Right renal cortex interstitium (tissue), 3 donors: ENCODE results near the gene AP2S1. TPM values are rescaled to one million over a fixed set of nuclear protein-coding genes. Genes with fewer than 3 reads are reported as not detected.
"Not testable (repeated sequence)": the region's sequence is repeated elsewhere in the genome, so short reads cannot be mapped to it uniquely, and the experiment has no call there.

Experiments used
- DNase-seq, 3 donors: peaks; one replicate each; pipeline ENCODE4 v3.0.0-alpha.2; 2013; ENCODE audit warnings: low read depth in 3 of 3, low spot score in 2 of 3
- polyA plus RNA-seq, 3 donors: library from polyadenylated mRNA; unstranded; fragments of 120-200 nt; gene quantifications; one replicate each; pipeline ENCODE4 v1.2.1, GENCODE V29; 2013; ENCODE audit not compliant: insufficient read length in 3 of 3

Gene AP2S1
- polyA plus RNA-seq, 3 donors, result 89.1 to 101 (median 94.3) TPM

DNA sequence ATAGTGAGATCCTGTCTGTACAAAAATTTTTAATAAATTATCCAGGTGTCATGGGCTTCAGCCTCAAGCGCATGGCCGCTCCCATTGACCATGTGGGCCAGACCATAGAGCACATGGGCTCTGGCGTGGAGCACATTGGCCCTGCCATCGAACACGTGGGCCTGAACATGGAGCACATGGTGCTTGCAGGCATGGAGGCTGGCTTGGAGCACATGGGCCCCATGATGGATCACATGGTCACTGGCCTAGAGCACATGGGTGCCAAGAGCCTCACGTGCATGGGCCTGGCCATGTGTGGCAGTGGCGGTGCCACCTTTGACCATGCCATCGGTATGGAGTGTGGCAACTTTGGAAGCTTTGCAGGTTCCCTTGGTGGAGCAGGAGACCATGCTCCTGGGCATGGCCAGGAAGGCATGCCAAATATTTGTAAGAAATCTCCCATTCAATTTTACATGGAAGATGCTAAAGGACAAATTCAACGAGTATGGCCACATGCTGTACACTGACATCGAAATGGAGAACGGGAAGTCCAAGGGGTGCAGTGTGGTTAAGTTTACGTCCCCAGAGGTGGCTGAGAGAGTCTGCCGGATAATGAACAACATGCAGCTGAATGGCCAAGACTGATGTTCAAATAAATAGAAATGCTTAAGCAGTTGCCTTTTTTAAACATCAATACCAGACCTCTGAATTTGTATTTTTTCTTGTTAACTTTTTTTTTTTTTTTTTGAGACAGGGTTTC, 40.9 kb downstream of the AP2S1 start:
- DNase-seq, result no peak

DNA sequence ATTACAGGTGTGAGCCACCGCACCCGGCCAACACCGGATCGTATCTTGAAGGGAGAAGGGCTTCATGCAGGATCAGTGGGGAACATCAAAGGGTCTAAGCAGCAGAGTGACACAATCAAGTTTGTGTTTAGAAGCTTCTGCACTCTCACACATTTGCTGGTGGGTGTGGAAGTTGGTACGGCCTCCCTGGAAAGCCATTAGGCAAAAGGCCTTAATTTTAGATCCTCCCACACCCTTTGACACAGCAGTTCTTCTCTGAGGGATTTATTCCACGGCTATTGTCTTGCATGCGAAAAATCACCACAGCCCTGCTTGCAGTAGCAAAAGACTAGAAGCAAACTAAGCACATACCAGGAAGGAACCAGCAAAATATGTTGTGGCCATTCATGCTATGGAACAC, 44.0 kb downstream of the AP2S1 start:
- DNase-seq, result no peak

DNA sequence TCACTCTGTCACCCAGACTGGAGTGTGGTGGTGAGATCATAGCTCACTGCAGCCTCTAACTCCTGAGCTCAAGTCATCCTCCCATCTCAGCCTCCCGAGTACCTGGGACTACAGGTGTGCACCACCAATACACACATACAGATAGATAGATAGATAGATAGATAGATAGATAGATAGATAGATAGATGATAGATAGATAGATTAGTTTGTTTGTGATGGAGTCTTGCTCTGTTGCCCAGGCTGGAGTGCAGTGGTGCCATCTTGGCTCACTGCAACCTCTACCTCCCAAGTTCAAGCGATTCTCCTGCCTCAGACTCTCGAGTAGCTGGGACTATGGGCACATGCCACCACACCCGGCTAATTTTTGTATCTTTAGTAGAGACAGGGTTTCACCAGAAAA, 46.2 kb downstream of the AP2S1 start:
- not testable (repeated sequence) for DNase-seq

DNA sequence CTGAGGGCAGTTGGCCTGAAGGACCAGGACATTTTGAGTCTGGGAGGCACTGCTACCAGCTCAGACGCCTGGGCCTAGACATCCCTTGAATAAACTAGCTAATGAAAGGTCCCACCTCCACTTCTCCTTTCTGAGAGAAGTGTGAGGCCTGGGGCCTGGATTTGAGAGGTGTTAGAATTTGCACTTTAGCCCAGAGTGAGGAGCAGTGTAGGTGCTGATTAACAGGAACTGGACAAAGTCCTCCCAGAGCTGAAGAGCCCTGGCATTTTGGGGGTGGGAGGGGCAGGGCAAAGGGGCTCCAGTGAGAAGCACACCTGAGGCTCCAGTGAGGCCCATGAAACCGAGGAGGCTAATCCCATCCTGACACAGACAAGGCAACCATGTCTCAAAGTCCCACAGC, 47.1 kb downstream of the AP2S1 start:
- DNase-seq, result no peak

DNA sequence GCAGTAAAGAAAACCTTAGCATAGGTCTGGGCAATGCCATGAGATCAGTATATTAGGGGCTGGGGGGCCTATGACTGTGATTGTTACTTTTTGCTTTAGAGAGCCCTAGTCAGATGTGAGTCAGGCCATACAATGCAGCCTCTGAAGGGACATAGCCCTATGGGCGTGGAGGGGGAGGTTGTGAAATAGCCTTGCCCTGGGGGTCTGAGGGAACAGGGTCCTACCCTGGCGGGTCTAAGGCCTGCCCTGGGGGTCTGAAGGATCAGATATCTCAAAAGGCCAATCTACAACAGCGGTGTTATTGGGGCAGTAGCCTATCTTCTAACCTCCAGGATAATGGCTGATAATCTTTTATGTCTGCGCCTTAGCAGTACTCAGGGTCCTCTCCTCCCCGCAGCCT, 48.5 kb downstream of the AP2S1 start:
- DNase-seq, result no peak

DNA sequence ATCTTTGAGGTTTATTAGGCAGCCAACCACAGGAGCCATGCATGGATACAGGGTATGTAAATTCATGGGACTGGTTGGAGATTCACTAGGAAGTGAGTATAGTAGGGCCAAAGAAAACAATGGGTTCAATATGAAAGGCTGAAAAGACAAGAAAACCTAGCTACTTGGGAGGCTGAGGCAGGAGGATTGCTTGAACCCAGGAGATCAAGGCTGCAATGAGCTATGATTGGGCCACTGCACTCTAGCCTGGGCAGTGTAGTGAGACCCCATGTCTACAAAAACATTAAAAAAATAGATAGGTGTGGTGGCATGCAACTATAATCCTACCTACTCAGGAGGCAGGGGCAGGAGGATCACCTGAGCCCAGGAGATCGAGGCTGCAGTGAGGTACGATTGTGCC, 51.9 kb downstream of the AP2S1 start:
- DNase-seq, result no peak

DNA sequence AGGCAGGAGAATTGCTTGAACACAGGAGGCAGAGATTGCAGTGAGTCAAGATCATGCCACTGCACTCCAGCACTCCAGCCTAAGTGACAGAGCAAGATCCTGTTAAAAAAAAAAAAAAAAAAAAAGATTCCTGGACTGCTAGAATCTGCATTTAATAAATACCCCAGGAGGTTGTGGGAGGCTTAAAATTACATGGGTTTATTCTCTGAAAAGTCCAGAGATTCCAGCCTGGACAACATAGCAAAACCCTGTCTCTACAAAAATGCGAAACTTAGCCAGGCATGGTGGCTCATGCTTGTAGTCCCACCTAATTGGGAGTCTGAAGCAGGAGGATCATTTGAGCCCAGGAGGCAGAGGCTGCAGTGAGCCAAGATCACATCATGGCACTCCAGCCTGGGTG, 52.8 kb downstream of the AP2S1 start:
- no peak for DNase-seq

DNA sequence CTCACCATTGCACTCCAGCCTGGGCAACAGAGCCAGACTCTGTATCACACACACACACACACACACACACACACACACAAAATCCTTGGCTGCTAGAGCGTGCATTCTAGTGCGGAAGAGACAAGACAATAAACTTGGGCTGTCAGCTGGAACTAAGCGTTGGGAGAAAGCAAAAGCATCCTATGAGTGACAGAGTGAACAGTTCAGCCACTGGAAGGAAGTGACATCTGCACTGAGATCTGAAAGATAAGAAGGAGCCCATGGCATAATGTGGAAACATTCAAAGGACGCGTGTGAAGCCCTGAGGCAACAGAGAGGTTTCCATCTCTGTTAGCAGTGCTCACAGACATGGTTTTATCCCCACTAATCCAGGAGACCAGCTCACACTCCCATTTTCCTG, 58.7 kb downstream of the AP2S1 start:
- DNase-seq, result no peak

DNA sequence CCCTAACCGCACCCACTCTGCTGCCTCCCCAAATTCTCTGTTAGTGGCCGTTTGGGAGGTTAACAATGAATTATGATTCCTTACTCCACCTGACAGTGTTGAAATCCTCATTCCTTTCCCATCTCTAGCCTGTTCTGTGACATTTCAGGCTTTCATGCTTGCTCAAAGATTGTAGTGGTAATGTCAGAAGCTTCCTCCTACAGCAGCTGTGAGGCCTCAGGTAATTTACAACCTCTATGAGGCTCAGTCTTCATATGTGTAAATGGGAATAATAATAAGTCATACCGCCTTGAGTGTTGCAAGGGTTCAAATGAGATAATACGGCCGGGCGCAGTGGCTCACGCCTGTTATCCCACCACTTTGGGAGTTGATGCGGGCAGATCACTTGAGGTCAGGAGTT, 61.3 kb downstream of the AP2S1 start:
- no peak for DNase-seq

DNA sequence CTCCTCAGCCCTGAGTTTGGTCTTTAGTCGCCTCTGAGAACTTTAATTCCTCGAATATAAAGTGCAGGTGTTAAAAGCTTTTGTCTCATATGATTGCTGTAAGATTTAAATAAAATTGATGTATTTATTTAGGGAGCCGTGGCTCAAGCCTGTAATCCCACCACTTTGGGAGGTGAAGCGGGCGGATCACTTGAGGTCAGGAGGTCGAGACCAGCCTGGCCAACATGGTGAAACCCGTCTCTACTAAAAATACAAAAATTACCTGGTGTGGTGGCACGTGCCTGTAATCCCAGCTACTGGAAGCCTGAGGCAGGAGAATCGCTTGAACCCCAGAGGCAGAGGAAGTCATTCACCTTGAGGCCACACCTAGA, 61.7 kb downstream of the AP2S1 start:
- no peak for DNase-seq

DNA sequence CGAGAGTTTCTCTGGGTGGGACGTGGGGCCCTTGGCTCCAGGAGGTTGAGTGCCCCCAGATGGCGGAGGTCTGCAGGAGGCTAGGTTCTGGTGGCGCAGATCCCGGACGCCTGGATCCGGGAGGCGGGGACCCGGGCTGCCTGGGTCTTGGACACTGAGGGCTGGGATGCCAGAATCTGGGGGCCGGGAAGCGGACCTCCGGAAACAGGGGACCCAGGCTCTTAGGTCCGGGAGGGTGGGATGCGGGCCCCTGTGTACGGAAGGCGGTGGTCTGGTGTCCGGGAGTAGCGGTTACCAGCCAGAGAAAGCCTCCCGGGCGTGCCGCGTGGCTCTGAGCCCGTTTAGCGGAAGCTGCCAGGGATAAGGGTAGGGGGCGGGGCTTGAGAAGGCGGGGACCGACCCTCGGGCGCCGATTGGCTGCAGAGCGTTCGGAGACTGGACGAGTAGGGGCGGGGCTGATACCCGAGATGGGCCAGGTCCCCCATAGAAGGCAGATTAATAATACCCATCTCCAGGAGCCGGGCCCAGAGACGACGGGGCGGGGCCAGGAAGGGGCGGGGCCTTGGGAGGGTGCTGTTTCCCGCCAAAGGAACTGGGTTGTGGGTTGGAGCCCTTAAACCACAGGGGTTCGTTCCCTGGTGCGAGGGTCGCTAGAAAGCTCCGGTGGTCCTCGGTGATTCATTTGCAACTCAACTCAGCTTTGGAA, 62.2 kb downstream of the AP2S1 start, which contains the start of gene SLC1A5:
Gene SLC1A5 (minus strand): TSS at position 333 of the 706 bp plus-strand sequence. CDS start 629 bp downstream, outside the sequence.
- DNase-seq, result peak in 2 of 3 donors; percentile 80 to 86

Other genes with a start within 250 kb of the AP2S1 start
- 100 to 1,000 TPM; 500 to 524 (median 504) TPM for gene CALM3, start 249.5 kb downstream of the AP2S1 start, polyA plus RNA-seq
- gene PTGIR, start 225.8 kb downstream of the AP2S1 start, polyA plus RNA-seq, result 1 to 10 TPM; 1.6 to 1.8 (median 1.7) TPM
- 1 to 10 TPM in 2 of 3 donors, not detected in 1; 1.6 to 1.7 TPM for gene GNG8, start 214.6 kb downstream of the AP2S1 start, polyA plus RNA-seq
- gene DACT3, start 189.7 kb downstream of the AP2S1 start, polyA plus RNA-seq, result 10 to 100 TPM; 23.4 to 26.3 (median 25.5) TPM
- gene PRKD2, start 133.7 kb downstream of the AP2S1 start, polyA plus RNA-seq, result 10 to 100 TPM; 30.4 to 34.1 (median 33.7) TPM
- gene FKRP, start 104.8 kb downstream of the AP2S1 start, polyA plus RNA-seq, result 10 to 100 TPM; 16.2 to 18.4 (median 17.6) TPM
- gene STRN4, start 104.4 kb downstream of the AP2S1 start, polyA plus RNA-seq, result 10 to 100 TPM; 67.8 to 70.5 (median 68.6) TPM
- gene SLC1A5, start 62.3 kb downstream of the AP2S1 start, polyA plus RNA-seq, result 10 to 100 TPM; 32.8 to 42.7 (median 38.8) TPM
- gene ARHGAP35, start 10.2 kb upstream of the AP2S1 start, polyA plus RNA-seq, result 10 to 100 TPM; 46.7 to 49.0 (median 48.4) TPM
- 1 to 10 TPM; 1.2 to 1.6 (median 1.6) TPM for gene NPAS1, start 169.0 kb upstream of the AP2S1 start, polyA plus RNA-seq
- gene TMEM160, start 197.8 kb upstream of the AP2S1 start, polyA plus RNA-seq, result 10 to 100 TPM in 2 of 3 donors, 1 to 10 TPM in 1; 9.4 to 11.3 (median 10.1) TPM